AG04449 (cell line): ENCODE data around the gene FCGR3A.

Experiments used
- CTCF ChIA-PET: fragments of 350-600 bp; formaldehyde crosslinking; extraction: SDS; loops from one replicate; lab custom pipeline; 2021; ENCODE audit warnings: antibody characterized with exemption; lab: Yijun Ruan, JAX
- POLR2A ChIA-PET: fragments of 400-600, 350-600 bp; formaldehyde crosslinking; extraction: SDS; loops from one replicate; lab custom pipeline; 2020; ENCODE audit warnings: antibody characterized with exemption, inconsistent platforms; lab: Yijun Ruan, JAX
- DNase-seq: peaks from one replicate; pipeline ENCODE4 v3.0.0-alpha.2; 2010; ENCODE audit warnings: low read depth, low spot score
- H3K4me3 ChIP-seq: 2 replicates; pipeline ENCODE4 v1.5.1; 2011; ENCODE audit warnings: low read depth, mild to moderate bottlenecking, control low read depth, low read length
- TF ChIP-seq, protein P1 (sequence below): IDR thresholded peaks from one replicate; pipeline ENCODE4 v1.5.1; 2011; ENCODE audit warnings: mild to moderate bottlenecking, moderate library complexity, low read length, control low read depth, inconsistent platforms; ENCODE audit not compliant: insufficient read depth; ENCODE audit errors: missing control alignments

FCGR3A gene

DNA sequence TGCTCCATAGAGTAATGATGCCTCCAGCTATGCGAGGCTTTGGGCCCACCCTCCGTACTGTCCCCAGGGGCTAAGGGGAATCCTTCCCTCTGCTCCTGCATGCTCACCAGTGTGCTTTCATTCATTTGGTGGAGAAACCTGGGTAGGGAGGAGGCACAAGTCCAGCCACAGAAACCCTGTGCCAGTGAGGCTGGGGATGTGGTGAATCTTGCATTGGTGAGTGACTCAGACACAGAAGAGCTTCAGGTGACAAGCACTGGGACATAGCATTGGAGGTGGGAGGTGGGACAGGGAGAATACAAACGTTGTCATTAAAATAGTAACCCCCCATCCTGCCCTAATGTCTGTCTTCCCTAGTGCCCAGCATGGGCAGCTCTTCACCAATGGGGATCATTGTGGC lies 39.1 kb downstream of the FCGR3A start:
- TF ChIP-seq, protein P1, sequence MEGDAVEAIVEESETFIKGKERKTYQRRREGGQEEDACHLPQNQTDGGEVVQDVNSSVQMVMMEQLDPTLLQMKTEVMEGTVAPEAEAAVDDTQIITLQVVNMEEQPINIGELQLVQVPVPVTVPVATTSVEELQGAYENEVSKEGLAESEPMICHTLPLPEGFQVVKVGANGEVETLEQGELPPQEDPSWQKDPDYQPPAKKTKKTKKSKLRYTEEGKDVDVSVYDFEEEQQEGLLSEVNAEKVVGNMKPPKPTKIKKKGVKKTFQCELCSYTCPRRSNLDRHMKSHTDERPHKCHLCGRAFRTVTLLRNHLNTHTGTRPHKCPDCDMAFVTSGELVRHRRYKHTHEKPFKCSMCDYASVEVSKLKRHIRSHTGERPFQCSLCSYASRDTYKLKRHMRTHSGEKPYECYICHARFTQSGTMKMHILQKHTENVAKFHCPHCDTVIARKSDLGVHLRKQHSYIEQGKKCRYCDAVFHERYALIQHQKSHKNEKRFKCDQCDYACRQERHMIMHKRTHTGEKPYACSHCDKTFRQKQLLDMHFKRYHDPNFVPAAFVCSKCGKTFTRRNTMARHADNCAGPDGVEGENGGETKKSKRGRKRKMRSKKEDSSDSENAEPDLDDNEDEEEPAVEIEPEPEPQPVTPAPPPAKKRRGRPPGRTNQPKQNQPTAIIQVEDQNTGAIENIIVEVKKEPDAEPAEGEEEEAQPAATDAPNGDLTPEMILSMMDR, result no peak
- DNase-seq, result no peak
- ChIA-PET CTCF (interaction anchor here (1.2 to 2.9 kb wide), 2 partner anchors 23 to 25 kb away, joined by 4 to 14 read pairs; no protein-coding TSS in a partner anchor), POLR2A (no interaction called here)
- H3K4me3 ChIP-seq, result no peak overlapping the region

DNA sequence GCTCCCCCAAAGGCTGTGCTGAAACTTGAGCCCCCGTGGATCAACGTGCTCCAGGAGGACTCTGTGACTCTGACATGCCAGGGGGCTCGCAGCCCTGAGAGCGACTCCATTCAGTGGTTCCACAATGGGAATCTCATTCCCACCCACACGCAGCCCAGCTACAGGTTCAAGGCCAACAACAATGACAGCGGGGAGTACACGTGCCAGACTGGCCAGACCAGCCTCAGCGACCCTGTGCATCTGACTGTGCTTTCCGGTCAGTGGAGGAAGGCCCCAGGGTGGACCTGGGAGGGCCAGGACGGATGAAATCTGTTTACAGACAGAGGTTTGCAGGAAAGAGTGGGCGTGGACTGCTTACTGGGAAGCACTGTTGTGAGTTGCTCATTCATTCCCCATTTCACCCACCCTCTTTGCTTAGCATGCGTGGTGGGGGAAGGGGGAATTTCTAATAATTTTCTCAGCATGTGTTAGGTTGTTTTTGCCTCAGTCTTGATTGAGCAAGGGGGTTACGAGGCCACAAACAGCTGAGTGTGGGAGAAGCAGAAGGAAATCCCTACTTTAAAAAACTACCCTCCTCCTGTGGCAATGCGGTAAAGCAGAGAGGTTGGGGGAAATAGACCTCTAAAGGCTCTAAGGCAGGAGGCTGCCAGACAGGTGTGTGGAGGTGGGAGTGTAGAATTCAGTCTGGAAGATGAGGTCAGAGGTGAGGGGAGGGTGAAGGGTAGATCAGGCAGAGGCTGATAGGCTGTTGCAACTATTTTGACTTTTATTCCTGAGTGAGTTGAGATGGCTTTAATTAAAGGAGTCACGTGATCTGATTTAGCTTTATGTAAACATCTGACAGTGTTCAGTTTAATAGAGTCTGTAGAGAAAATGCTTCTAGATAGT lies 43.0 kb downstream of the FCGR3A start:
- H3K4me3 ChIP-seq, result no peak overlapping the region
- TF ChIP-seq, protein P1, result no peak
- DNase-seq, result no peak
- POLR2A ChIA-PET, result no interaction called here
- CTCF ChIA-PET, result interaction anchor here (2.8 to 3.6 kb wide), 2 partner anchors 19 to 22 kb away, joined by 10 to 25 read pairs; no protein-coding TSS in a partner anchor

DNA sequence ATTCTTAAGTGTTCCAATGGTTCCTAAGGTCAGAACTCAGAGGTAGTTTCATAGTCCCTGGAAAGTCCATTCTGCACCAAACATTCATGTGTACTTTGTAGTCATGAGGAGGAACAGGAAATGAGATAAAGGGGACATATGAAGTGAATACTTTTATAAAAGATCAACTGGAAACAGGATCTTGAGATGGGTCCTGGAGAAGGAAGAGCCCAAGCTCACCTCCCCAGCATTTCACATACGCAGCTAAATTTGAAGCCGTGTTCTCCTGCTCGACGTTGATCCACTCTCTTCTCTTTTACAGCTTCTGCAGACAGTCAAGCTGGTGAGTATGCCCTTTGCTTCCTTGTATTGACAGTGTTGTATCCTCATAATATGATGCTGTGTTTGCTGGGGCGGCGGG lies 43.9 kb downstream of the FCGR3A start:
- TF ChIP-seq, protein P1, result no peak
- POLR2A ChIA-PET, result no interaction called here
- CTCF ChIA-PET, result interaction anchor here (1.0 kb wide), 1 partner anchor 18 kb away, joined by 5 read pairs; no protein-coding TSS in a partner anchor
- DNase-seq, result no peak
- H3K4me3 ChIP-seq, result no peak overlapping the region

DNA sequence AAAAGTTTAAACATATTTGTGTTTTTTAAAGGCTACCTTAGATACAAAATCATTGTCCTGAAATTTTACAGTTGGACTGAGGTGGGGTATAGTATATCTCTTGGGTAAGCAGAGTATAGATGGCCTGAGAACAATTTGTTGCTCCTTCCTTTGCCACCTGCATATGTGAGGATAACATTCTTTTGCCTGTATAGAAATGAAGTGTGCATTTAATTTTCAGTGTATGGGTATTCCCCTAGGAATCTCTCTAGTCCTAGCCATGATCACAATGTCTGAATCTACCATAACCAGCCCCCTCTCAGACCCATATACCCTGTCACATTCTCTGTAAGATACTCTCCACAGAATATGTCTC lies 46.2 kb downstream of the FCGR3A start:
- H3K4me3 ChIP-seq, result no peak overlapping the region
- POLR2A ChIA-PET, result no interaction called here
- DNase-seq, result no peak
- TF ChIP-seq, protein P1, result no peak
- CTCF ChIA-PET, result interaction anchor here (1.4 to 1.8 kb wide), 3 partner anchors 11 to 18 kb away, joined by 5 to 8 read pairs (median 5); no protein-coding TSS in a partner anchor

DNA sequence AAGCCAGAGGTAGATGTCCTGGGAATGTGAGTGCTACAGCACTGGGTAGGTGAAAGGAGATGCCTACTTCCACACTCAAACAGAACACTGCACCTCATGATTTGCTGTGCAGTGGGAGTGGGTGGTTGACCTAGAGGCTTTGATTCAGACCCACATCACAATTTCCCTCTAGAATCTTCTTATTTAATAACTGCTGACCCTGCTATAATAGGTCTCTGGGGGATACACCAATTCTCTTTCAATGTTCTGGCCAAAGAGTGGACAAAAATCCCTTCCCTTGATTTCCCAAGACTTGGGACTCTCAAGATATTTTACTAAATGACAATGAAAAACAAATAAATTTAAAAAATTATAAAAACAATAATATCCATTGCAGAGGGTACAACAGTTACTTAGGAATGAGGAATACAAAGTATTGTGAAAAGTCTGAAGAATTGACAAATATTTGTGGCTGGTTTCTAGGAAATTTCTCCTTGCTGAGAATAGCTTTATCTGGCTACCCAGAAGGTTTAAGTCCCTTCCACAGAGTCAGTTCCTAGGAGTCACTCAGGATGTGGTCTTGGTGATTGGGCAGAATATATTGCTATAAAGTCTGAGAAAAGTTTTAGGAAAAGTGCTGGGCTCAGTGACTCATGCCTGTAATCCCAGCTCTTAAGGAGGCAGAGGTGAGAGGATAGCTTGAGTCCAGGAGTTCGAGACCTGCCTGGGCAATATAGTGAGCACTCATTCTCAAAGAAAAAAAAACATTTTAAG lies 46.8 kb downstream of the FCGR3A start:
- H3K4me3 ChIP-seq, result no peak overlapping the region
- DNase-seq, result no peak
- ChIA-PET CTCF (interaction anchor here (1.4 to 1.8 kb wide), 3 partner anchors 10 to 17 kb away, joined by 5 to 8 read pairs (median 5); no protein-coding TSS in a partner anchor), POLR2A (no interaction called here)
- TF ChIP-seq, protein P1, result no peak
